Thyroid gland (tissue), 4 donors: Measurements from ENCODE around the gene PSMD1. TPM values are rescaled to one million over a fixed set of nuclear protein-coding genes. Genes with fewer than 3 reads are reported as not detected.

Source experiments
- DNase-seq, 2 donors: peaks; one replicate each; pipeline ENCODE4 v3.0.0-alpha.2; 2019
- H3K27ac ChIP-seq, 3 donors: fragments of 200-600 bp; sonication (generic); 1 replicate in 2 of 3; 2 replicates in 1 of 3; pipeline ENCODE4 v1.5.1; 2016 to 2019; ENCODE audit warnings: mild to moderate bottlenecking in 1 of 3, moderate library complexity in 1 of 3
- H3K27me3 ChIP-seq: fragments of 200-600 bp; sonication (generic); one replicate; pipeline ENCODE4 v1.5.1; 2019
- H3K36me3 ChIP-seq, 2 donors: fragments of 200-600 bp; sonication (generic); one replicate each; pipeline ENCODE4 v1.5.1; 2016 to 2019
- H3K4me1 ChIP-seq, 2 donors: fragments of 200-600 bp; sonication (generic); one replicate each; pipeline ENCODE4 v1.5.1; 2017 to 2019
- H3K4me3 ChIP-seq, 3 donors: fragments of 200-600 bp; sonication (generic); replicated peaks in 1 of 3; 1 replicate in 2 of 3; 2 replicates in 1 of 3; pipeline ENCODE4 v1.5.1; 2016; ENCODE audit warnings: mild to moderate bottlenecking in 1 of 3
- H3K9me3 ChIP-seq: fragments of 200-600 bp; sonication (generic); one replicate; pipeline ENCODE4 v1.5.1; 2017
- CTCF ChIP-seq, 6 experiments: fragments of 200-600 bp in 3 of 6; fragments of 450-650 bp in 3 of 6; sonication (generic) in 3 of 6; IDR thresholded peaks; one replicate each; pipeline ENCODE4 v1.5.1; 2016 to 2019; ENCODE audit warnings: antibody characterized with exemption in 6 of 6, mild to moderate bottlenecking in 2 of 6, inconsistent platforms in 1 of 6, moderate library complexity in 1 of 6
- POLR2A ChIP-seq, 2 donors: fragments of 450-650 bp; IDR thresholded peaks; one replicate each; pipeline ENCODE4 v1.6.1; 2017; ENCODE audit warnings: antibody characterized with exemption in 2 of 2, mild to moderate bottlenecking in 2 of 2, moderate library complexity in 1 of 2
- WGBS, 2 donors: methylation state at CpG; one replicate each; pipeline ENCODE4 v1.1.5; 2017; 5-methylcytosine and 5-hydroxymethylcytosine counted together
- intact Hi-C: fragments of 100-400 bp; cut with DNase I; formaldehyde crosslinking; loops from one replicate; pipeline ENCODE4 v1.15.1; 2023
- total RNA-seq, 4 donors: library from RNA; depleted of rRNA; stranded (reverse); fragments of >200 nt; gene quantifications; one replicate each; pipeline ENCODE4 v1.2.3, GENCODE V29; 2016

PSMD1 gene
- total RNA-seq, 4 donors from 2014 or later, result 60.2 to 98.7 (median 78.4) TPM

- Histone ChIP-seq H3K9me3 (no peaks in the 10 kb centered on the region), H3K27me3 (no peaks in the 10 kb centered on the region), H3K36me3 (no peaks in the 10 kb centered on the region), H3K4me1 (no peaks in the 10 kb centered on the region), H3K4me3 (no peak overlapping the region), H3K27ac (no peak overlapping the region)
- no peak for DNase-seq
- WGBS, 2 donors, result 87% methylated on average over 8 to 9 of the region's 9 CpGs
- TF ChIP-seq POLR2A (IDR thresholded peaks at IDR 0.05) (no peak), CTCF (IDR thresholded peaks at IDR 0.05) (no peak)
- intact Hi-C loops, result no loop called here
Measured at GRCh38 chr2:231029563-231029962, 27.1 kb upstream of the PSMD1 start.

GRCh38 chr2:231030725-231031124, 25.9 kb upstream of the PSMD1 start:
- Histone ChIP-seq H3K4me1 (no peaks in the 10 kb centered on the region), H3K36me3 (no peaks in the 10 kb centered on the region), H3K27ac (no peak overlapping the region), H3K4me3 (no peak overlapping the region), H3K27me3 (no peaks in the 10 kb centered on the region), H3K9me3 (no peaks in the 10 kb centered on the region)
- DNase-seq, result no peak
- TF ChIP-seq CTCF (IDR thresholded peaks at IDR 0.05) (no peak), POLR2A (IDR thresholded peaks at IDR 0.05) (no peak)
- intact Hi-C loops, result no loop called here
- WGBS, 2 donors, result 80 to 94% methylated on average over 3 of the region's 3 CpGs

GRCh38 chr2:231032575-231033140, 24.0 kb upstream of the PSMD1 start:
- WGBS, 2 donors, result 78 to 85% methylated on average over 4 to 5 of the region's 5 CpGs
- Histone ChIP-seq H3K4me3 (no peak overlapping the region), H3K27me3 (peaks cover 3% of the 10 kb centered on the region), H3K4me1 (no peaks in the 10 kb centered on the region), H3K36me3 (no peaks in the 10 kb centered on the region), H3K9me3 (no peaks in the 10 kb centered on the region), H3K27ac (no peak overlapping the region)
- DNase-seq, result no peak
- intact Hi-C loops, result no loop called here
- no peak for TF ChIP-seq POLR2A (IDR thresholded peaks at IDR 0.05)
- no peak for TF ChIP-seq CTCF (IDR thresholded peaks at IDR 0.05)

- intact Hi-C loops, result no loop called here
- Histone ChIP-seq H3K27me3 (peaks cover 6% of the 10 kb centered on the region), H3K4me1 (no peaks in the 10 kb centered on the region), H3K27ac (no peak overlapping the region), H3K9me3 (no peaks in the 10 kb centered on the region), H3K36me3 (no peaks in the 10 kb centered on the region), H3K4me3 (no peak overlapping the region)
- no peak for DNase-seq
- WGBS, 2 donors, result 61 to 64% methylated on average over 11 of the region's 11 CpGs
- TF ChIP-seq CTCF (IDR thresholded peaks at IDR 0.05) (no peak), POLR2A (IDR thresholded peaks at IDR 0.05) (no peak)
Measured at GRCh38 chr2:231033147-231034132, 23.2 kb upstream of the PSMD1 start.
